Measurements from ENCODE around the gene SYNDIG1L. TPM values are rescaled to one million over a fixed set of nuclear protein-coding genes. Genes with fewer than 3 reads are reported as not detected.

SYNDIG1L gene
- total and polyA plus RNA-seq, 10 of the 15 experiments (the other 5 are each of a cell fraction or from before 2014, with no cell fraction given), result 0.04 TPM; not detected in 9

DNA sequence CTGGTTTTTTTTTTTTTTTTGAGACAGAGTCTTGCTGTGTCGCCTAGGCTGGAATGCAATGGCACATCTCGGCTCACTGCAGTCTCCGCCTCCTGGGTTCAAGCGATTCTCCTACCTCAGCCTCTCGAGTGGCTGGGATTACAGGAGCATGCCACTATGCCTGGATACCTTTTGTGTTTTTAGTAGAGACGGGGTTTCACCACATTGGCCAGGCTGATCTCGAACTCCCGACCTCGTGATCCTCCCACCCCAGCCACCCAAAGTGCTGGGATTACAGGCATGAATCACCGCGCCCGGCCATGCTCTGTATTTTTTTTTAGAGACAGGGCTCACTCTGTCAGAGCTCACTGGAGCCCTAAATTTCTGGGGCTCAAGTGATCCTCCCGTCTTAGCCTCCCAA is 45.2 kb downstream of the SYNDIG1L start:
- FAIRE-seq (no peak), ATAC-seq (no peak), DNase-seq (ENCODE audit: low read depth, low spot score) (no peak)
- WGBS (ENCODE audit: insufficient coverage, insufficient replicate concordance, low lambda C conversion rate, missing lambda C conversion rate), result 76% methylated on average over 13 of the region's 13 CpGs
- TF ChIP-seq, protein P1, sequence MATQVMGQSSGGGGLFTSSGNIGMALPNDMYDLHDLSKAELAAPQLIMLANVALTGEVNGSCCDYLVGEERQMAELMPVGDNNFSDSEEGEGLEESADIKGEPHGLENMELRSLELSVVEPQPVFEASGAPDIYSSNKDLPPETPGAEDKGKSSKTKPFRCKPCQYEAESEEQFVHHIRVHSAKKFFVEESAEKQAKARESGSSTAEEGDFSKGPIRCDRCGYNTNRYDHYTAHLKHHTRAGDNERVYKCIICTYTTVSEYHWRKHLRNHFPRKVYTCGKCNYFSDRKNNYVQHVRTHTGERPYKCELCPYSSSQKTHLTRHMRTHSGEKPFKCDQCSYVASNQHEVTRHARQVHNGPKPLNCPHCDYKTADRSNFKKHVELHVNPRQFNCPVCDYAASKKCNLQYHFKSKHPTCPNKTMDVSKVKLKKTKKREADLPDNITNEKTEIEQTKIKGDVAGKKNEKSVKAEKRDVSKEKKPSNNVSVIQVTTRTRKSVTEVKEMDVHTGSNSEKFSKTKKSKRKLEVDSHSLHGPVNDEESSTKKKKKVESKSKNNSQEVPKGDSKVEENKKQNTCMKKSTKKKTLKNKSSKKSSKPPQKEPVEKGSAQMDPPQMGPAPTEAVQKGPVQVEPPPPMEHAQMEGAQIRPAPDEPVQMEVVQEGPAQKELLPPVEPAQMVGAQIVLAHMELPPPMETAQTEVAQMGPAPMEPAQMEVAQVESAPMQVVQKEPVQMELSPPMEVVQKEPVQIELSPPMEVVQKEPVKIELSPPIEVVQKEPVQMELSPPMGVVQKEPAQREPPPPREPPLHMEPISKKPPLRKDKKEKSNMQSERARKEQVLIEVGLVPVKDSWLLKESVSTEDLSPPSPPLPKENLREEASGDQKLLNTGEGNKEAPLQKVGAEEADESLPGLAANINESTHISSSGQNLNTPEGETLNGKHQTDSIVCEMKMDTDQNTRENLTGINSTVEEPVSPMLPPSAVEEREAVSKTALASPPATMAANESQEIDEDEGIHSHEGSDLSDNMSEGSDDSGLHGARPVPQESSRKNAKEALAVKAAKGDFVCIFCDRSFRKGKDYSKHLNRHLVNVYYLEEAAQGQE (IDR thresholded peaks at IDR 0.05; ENCODE audit: low read depth, low read length), result no peak
- TF ChIP-seq ATF7 (IDR thresholded peaks at IDR 0.05; ENCODE audit: low read depth) (no peak), ZNF622 (IDR thresholded peaks at IDR 0.05) (no peak), CREM (IDR thresholded peaks at IDR 0.05; ENCODE audit: low read depth) (no peak), MTA3 (IDR thresholded peaks at IDR 0.05; ENCODE audit: borderline replicate concordance, low read length) (no peak), SMC3 (IDR thresholded peaks at IDR 0.05; ENCODE audit: borderline replicate concordance, low read length) (no peak), SIN3A (IDR thresholded peaks at IDR 0.05; ENCODE audit: low read depth, low read length) (no peak), BHLHE40 (IDR thresholded peaks at IDR 0.05; ENCODE audit: borderline replicate concordance in 1 of 2, low read depth in 2 of 2, low read length in 1 of 2) (no peak), POLR2AphosphoS5 (IDR thresholded peaks at IDR 0.05; ENCODE audit: low read length) (no peak)
- TF ChIP-seq, protein P2, sequence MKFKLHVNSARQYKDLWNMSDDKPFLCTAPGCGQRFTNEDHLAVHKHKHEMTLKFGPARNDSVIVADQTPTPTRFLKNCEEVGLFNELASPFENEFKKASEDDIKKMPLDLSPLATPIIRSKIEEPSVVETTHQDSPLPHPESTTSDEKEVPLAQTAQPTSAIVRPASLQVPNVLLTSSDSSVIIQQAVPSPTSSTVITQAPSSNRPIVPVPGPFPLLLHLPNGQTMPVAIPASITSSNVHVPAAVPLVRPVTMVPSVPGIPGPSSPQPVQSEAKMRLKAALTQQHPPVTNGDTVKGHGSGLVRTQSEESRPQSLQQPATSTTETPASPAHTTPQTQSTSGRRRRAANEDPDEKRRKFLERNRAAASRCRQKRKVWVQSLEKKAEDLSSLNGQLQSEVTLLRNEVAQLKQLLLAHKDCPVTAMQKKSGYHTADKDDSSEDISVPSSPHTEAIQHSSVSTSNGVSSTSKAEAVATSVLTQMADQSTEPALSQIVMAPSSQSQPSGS (IDR thresholded peaks at IDR 0.05; ENCODE audit: low read length), result no peak
- in situ Hi-C loops (cut with MboI) (no loop called here), intact Hi-C loops (cut with micrococcal nuclease; ENCODE audit: unreplicated experiment) (no loop called here)
- Histone ChIP-seq H3K79me2 (ENCODE audit: control insufficient read depth, insufficient read depth, low read length) (no peaks in the 10 kb centered on the region), H3K9ac (ENCODE audit: control insufficient read depth, insufficient read depth, low read length) (no peak overlapping the region), H3K27ac (ENCODE audit: control insufficient read depth, insufficient read depth) (no peak overlapping the region), H3K4me1 (ENCODE audit: control insufficient read depth, insufficient read depth, low read length) (no peaks in the 10 kb centered on the region), H4K20me1 (ENCODE audit: control insufficient read depth, insufficient read depth) (no peaks in the 10 kb centered on the region), H3K4me3 (no peak overlapping the region), H3K9me3 (replicated peaks; ENCODE audit: control insufficient read depth, insufficient read depth, low read length) (no peaks in the 10 kb centered on the region), H3K36me3 (ENCODE audit: control insufficient read depth in 2 of 2, insufficient read depth in 2 of 2, low read length in 1 of 2) (no peaks in the 10 kb centered on the region), H3K27me3 (replicated peaks in 1 of 2; ENCODE audit: control insufficient read depth in 2 of 2, insufficient read depth in 2 of 2, low read length in 1 of 2) (no peaks in the 10 kb centered on the region), H3K4me2 (ENCODE audit: control insufficient read depth, insufficient read depth) (no peak overlapping the region), H2AFZ (ENCODE audit: control insufficient read depth, low read depth, low read length) (no peak overlapping the region)
- POLR2A ChIA-PET, result interaction anchor here (0.7 kb wide), 1 partner anchor 91 kb away, joined by 4 read pairs; no protein-coding TSS in a partner anchor
- CTCF ChIA-PET, result interaction anchor here (0.6 to 1.0 kb wide), 2 partner anchors 17 to 73 kb away, joined by 3 to 4 read pairs; no protein-coding TSS in a partner anchor
- BruUV-seq (replicated peaks), result no TSS peak
- RAD21 ChIA-PET (ENCODE audit: unreplicated experiment), result no interaction called here
- SMC1A ChIA-PET (ENCODE audit: uncharacterized antibody, unreplicated experiment), result interaction anchor here (1.2 kb wide), 1 partner anchor 14 kb away, joined by 3 read pairs; no protein-coding TSS in a partner anchor

Data from GM12878 (cell line).